Natural killer cell (primary cell): ENCODE measurements around the gene TBC1D9B. TPM values are rescaled to one million over a fixed set of nuclear protein-coding genes. Genes with fewer than 3 reads are reported as not detected.

ENCODE experiments used
- ATAC-seq, 3 donors: fragments of 150-1000 bp in 2 of 3; fragments of 200-7000 bp in 1 of 3; cut with Tn5 transposase; 1 replicate in 1 of 3; 2 replicates in 2 of 3; pipeline ENCODE4 v1.10.0; 2021; ENCODE audit warnings: mild to moderate bottlenecking in 2 of 3, moderate library complexity in 2 of 3
- DNase-seq, 2 donors: peaks; one replicate each; pipeline versions ENCODE4 v3.0.0 to v3.0.0-alpha.2; 2013 to 2021; ENCODE audit warnings: mixed read lengths in 1 of 2
- H3K27ac ChIP-seq: one replicate; pipeline ENCODE4 v1.5.1; 2013; ENCODE audit warnings: mild to moderate bottlenecking, low read length
- H3K27me3 ChIP-seq: one replicate; pipeline ENCODE4 v1.6.1; 2013; ENCODE audit warnings: low read length; ENCODE audit not compliant: control insufficient read depth, insufficient read depth
- H3K36me3 ChIP-seq: one replicate; pipeline ENCODE4 v1.6.1; 2013; ENCODE audit warnings: low read length; ENCODE audit not compliant: control insufficient read depth, insufficient read depth
- H3K4me1 ChIP-seq: one replicate; pipeline ENCODE4 v1.6.1; 2013; ENCODE audit warnings: low read length; ENCODE audit not compliant: control insufficient read depth, insufficient read depth
- H3K4me3 ChIP-seq: one replicate; pipeline ENCODE4 v1.5.1; 2013; ENCODE audit warnings: low read length
- H3K9me3 ChIP-seq: one replicate; pipeline ENCODE4 v1.6.1; 2013; ENCODE audit warnings: low read length; ENCODE audit not compliant: control insufficient read depth, insufficient read depth
- H3K27ac Mint-ChIP-seq, 2 donors: one replicate each; pipeline ENCODE4 v1.8.0; 2022; ENCODE audit warnings: mild to moderate bottlenecking in 2 of 2, mixed read lengths in 2 of 2, moderate library complexity in 1 of 2
- H3K27me3 Mint-ChIP-seq, 2 donors: one replicate each; pipeline ENCODE4 v1.8.0; 2022; ENCODE audit warnings: low read depth in 2 of 2, mixed read lengths in 2 of 2
- H3K36me3 Mint-ChIP-seq: one replicate; pipeline ENCODE4 v1.8.0; 2022; ENCODE audit warnings: mixed read lengths
- H3K4me1 Mint-ChIP-seq, 2 donors: one replicate each; pipeline ENCODE4 v1.8.0; 2022; ENCODE audit warnings: mixed read lengths in 2 of 2
- H3K4me3 Mint-ChIP-seq: one replicate; pipeline ENCODE4 v1.8.0; 2022; ENCODE audit warnings: mild to moderate bottlenecking, moderate library complexity, mixed read lengths
- H3K9me3 Mint-ChIP-seq, 2 donors: one replicate each; pipeline ENCODE4 v1.8.0; 2022; ENCODE audit warnings: mixed read lengths in 2 of 2
- WGBS: methylation state at CpG from one replicate; pipeline ENCODE4 v1.1.7; 2013; ENCODE audit warnings: missing lambda C conversion rate; ENCODE audit not compliant: insufficient coverage; 5-methylcytosine and 5-hydroxymethylcytosine counted together
- intact Hi-C: fragments of 100-400 bp; cut with micrococcal nuclease; formaldehyde crosslinking; loops from one replicate; pipeline ENCODE4 v1.14.2; 2022
- total RNA-seq, 4 donors: library from RNA; stranded (reverse); fragments of 120-200 nt in 1 of 4; gene quantifications; one replicate each; pipeline versions ENCODE4 v1.2.3 to v1.2.4, GENCODE V29; 2013 to 2022
- TF ChIP-seq, protein P1 (sequence below): fragments of 200-600 bp; IDR thresholded peaks from one replicate; pipeline ENCODE4 v1.8.0; 2022; ENCODE audit warnings: antibody characterized with exemption

TBC1D9B gene
- total RNA-seq, 3 donors from 2014 or later (not counting 1 experiment from before 2014, with no cell fraction given) = 102 to 115 (median 113) TPM

DNA sequence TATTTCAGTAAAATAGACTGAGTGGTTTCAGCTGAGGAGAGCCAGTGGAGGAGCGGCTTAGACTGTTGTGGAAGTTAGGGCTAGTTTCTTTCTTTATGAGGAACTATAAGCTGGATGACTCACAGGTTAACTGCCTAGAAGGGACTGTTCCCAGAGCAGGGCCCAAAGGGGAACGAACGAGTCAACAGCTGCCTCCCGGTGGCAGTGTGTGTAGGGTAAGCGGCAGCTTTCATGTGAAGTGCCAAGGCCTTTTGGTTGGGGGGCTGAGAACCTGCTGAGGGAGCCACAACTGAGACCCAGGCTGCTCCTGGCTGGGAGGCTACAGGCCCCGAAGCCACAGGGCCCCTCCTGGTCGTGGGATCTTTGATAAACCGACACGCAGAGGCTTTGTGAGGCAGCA, 80.0 kb downstream of the TBC1D9B start:
- Mint-ChIP-seq H3K4me3 (peak overlapping the region; percentile 25), H3K27me3 (no peaks in the 10 kb centered on the region), H3K9me3 (no peaks in the 10 kb centered on the region), H3K4me1 (peaks cover 36 to 38% of the 10 kb centered on the region in 2 donors), H3K27ac (peak overlapping the region; percentile 65 to 77), H3K36me3 (peaks cover 23% of the 10 kb centered on the region)
- Histone ChIP-seq H3K9me3 (no peaks in the 10 kb centered on the region), H3K4me1 (peaks cover 21% of the 10 kb centered on the region), H3K27ac (no peak overlapping the region), H3K36me3 (peaks cover 78% of the 10 kb centered on the region), H3K4me3 (no peak overlapping the region), H3K27me3 (no peaks in the 10 kb centered on the region)
- WGBS = 62% methylated on average over 9 of the region's 9 CpGs
- ATAC-seq (peak; percentile 9 to 49 (median 37)), DNase-seq (peak in 1 of 2 donors; percentile 29)
- TF ChIP-seq, protein P1, sequence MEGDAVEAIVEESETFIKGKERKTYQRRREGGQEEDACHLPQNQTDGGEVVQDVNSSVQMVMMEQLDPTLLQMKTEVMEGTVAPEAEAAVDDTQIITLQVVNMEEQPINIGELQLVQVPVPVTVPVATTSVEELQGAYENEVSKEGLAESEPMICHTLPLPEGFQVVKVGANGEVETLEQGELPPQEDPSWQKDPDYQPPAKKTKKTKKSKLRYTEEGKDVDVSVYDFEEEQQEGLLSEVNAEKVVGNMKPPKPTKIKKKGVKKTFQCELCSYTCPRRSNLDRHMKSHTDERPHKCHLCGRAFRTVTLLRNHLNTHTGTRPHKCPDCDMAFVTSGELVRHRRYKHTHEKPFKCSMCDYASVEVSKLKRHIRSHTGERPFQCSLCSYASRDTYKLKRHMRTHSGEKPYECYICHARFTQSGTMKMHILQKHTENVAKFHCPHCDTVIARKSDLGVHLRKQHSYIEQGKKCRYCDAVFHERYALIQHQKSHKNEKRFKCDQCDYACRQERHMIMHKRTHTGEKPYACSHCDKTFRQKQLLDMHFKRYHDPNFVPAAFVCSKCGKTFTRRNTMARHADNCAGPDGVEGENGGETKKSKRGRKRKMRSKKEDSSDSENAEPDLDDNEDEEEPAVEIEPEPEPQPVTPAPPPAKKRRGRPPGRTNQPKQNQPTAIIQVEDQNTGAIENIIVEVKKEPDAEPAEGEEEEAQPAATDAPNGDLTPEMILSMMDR = no peak
- intact Hi-C loops = no loop called here

DNA sequence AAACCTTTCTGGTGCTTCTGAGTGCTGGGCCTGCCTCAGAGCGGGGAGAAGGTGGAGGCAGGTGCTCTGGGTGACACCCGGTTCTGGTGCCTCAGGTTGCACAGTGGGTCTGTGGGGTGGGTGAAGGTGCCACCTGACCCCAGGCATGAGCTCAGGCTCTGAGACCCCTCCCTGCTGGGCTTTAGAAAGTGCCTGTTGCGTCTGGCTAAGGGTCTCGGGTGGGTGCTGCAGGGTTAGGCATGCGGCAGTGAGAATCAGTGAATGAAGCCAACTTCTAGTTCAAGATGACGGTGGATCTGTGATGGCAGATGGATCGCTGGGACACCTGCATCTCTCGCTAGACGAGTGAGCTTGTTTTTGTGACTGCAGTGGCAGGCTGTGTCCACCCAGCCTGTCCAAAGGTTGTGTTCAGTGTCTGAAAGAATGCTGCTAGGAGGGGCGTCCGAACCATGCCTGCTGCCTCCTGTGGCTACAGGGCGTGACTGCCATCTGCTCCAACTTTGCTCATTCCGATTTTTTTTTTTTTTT, 82.0 kb downstream of the TBC1D9B start:
- Mint-ChIP-seq H3K4me3 (no peak overlapping the region), H3K9me3 (no peaks in the 10 kb centered on the region), H3K27ac (peak overlapping the region; percentile 47 to 98), H3K27me3 (no peaks in the 10 kb centered on the region), H3K36me3 (peaks cover 23% of the 10 kb centered on the region), H3K4me1 (peaks cover 51 to 52% of the 10 kb centered on the region in 2 donors)
- H3K36me3 ChIP-seq = peaks cover 65% of the 10 kb centered on the region
- DNase-seq (peak in 1 of 2 donors; percentile 7), ATAC-seq (no peak)
- H3K4me3 ChIP-seq = no peak overlapping the region
- no peaks in the 10 kb centered on the region for H3K27me3 ChIP-seq
- WGBS = 96% methylated on average over 13 of the region's 13 CpGs
- intact Hi-C loops = no loop called here
- TF ChIP-seq, protein P1 = no peak
- H3K9me3 ChIP-seq = no peaks in the 10 kb centered on the region
- H3K4me1 ChIP-seq = peaks cover 31% of the 10 kb centered on the region
- H3K27ac ChIP-seq = no peak overlapping the region

DNA sequence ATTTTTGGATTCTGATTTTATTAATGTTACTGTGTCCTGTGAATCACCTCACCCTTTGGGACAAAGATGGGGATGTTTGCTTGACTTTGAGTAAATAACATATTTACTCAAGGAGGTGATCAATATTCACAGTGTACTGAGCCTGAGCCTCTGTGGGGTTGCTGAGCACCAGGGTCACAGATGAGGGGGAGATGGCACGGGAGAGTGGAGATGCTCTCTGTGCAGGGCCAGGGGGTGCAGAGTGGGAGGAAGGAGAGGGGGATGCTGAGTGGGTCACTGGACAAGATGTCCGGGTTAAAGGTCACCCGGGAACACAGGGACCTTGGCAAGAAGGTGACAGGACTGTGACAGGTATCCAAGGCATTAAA, 83.0 kb downstream of the TBC1D9B start:
- Histone ChIP-seq H3K27me3 (no peaks in the 10 kb centered on the region), H3K36me3 (peaks cover 56% of the 10 kb centered on the region), H3K27ac (no peak overlapping the region), H3K4me1 (peaks cover 40% of the 10 kb centered on the region), H3K9me3 (no peaks in the 10 kb centered on the region), H3K4me3 (no peak overlapping the region)
- no peaks in the 10 kb centered on the region for H3K27me3 Mint-ChIP-seq
- WGBS = 97% methylated on average over 3 of the region's 3 CpGs
- peaks cover 19% of the 10 kb centered on the region for H3K36me3 Mint-ChIP-seq
- peaks cover 59 to 60% of the 10 kb centered on the region in 2 donors for H3K4me1 Mint-ChIP-seq
- intact Hi-C loops = no loop called here
- H3K4me3 Mint-ChIP-seq = peak overlapping the region; percentile 53
- peak overlapping the region; percentile 52 to 98 for H3K27ac Mint-ChIP-seq
- DNase-seq (no peak), ATAC-seq (no peak)
- TF ChIP-seq, protein P1 = no peak
- no peaks in the 10 kb centered on the region for H3K9me3 Mint-ChIP-seq
